Neuron (in vitro differentiated cells): ENCODE results near the gene NXPH4.

Experiments used
- H2AFZ ChIP-seq: one replicate; pipeline ENCODE4 v1.6.1; 2013; ENCODE audit warnings: low read depth, mild to moderate bottlenecking, inconsistent platforms, low read length, moderate library complexity
- H3K27me3 ChIP-seq: one replicate; pipeline ENCODE4 v1.6.1; 2013; ENCODE audit warnings: low read length; ENCODE audit not compliant: insufficient read depth
- H3K36me3 ChIP-seq: one replicate; pipeline ENCODE4 v1.6.1; 2013; ENCODE audit warnings: low read length; ENCODE audit not compliant: insufficient read depth
- H3K4me1 ChIP-seq: one replicate; pipeline ENCODE4 v1.6.1; 2013; ENCODE audit warnings: low read length; ENCODE audit not compliant: insufficient read depth
- H3K4me3 ChIP-seq: 2 replicates; pipeline ENCODE4 v1.5.1; 2013; ENCODE audit warnings: mild to moderate bottlenecking, low read length, moderate library complexity
- H3K9me3 ChIP-seq: one replicate; pipeline ENCODE4 v1.6.1; 2013; ENCODE audit warnings: low read length

The NXPH4 gene

DNA sequence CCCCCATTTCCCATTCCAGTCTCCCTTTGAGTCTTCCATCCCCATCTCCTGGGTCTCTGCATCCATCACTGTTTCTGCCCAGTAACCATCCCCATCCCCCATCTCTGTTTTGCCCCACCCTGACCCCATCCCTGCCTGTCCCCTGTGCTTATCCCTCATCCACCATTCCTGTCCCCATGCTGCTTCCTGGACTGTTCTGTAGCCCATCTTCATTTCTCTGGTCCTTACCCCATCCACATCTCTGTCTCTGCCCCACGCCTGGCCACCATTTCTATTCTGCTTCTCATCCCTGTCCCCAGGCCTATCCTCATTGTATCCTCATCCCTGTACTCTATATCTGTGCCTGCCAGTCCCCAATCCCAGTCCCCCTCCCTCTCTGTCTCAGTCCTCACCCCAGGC, 4.2 kb downstream of the NXPH4 start:
- peaks cover 90% of the 10 kb centered on the region for H3K27me3 ChIP-seq
- peaks cover 27% of the 10 kb centered on the region for H3K4me1 ChIP-seq
- H3K36me3 ChIP-seq: no peaks in the 10 kb centered on the region
- no peak overlapping the region for H3K4me3 ChIP-seq
- H2AFZ ChIP-seq: no peak overlapping the region
- no peaks in the 10 kb centered on the region for H3K9me3 ChIP-seq

DNA sequence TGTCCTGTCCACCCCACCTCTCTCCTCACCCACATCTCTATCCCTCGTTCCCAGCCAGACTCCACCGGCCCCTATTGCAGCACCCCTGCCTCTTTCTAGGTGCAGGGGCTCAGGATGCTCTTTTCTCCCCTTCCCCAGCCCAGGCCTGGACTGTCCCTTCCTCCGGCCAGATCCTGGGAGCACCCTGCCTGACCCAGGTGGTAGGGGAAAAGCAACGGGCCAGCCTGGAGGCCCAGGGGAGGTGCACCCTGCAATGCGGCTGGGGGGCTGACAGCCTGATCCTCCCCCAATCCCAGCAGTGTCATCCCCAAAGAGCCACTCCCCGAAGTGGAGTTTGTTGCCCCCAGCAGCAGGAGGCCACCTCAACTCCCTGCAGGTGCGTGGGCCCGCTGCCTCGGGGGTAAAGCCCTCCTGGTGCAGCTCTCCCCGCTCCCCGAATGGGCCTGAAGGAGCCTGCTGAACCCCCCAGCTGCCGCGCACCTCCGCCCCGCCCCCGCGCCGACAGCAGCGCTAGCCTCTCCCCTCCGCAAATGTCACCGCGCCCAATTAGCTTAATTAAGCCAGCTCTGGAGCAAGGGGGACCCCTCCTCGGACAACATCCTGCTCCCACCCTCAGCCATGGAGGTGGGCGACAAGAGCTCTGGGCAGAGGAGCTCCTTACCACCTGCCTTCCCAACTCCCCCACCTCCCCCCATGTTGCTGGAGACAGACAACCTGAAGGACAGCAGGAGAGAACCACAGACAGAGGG, 4.7 kb downstream of the NXPH4 start:
- Histone ChIP-seq H3K27me3 (peaks cover 91% of the 10 kb centered on the region), H3K4me3 (no peak overlapping the region), H3K4me1 (peaks cover 23% of the 10 kb centered on the region), H3K9me3 (no peaks in the 10 kb centered on the region), H3K36me3 (no peaks in the 10 kb centered on the region), H2AFZ (no peak overlapping the region)

DNA sequence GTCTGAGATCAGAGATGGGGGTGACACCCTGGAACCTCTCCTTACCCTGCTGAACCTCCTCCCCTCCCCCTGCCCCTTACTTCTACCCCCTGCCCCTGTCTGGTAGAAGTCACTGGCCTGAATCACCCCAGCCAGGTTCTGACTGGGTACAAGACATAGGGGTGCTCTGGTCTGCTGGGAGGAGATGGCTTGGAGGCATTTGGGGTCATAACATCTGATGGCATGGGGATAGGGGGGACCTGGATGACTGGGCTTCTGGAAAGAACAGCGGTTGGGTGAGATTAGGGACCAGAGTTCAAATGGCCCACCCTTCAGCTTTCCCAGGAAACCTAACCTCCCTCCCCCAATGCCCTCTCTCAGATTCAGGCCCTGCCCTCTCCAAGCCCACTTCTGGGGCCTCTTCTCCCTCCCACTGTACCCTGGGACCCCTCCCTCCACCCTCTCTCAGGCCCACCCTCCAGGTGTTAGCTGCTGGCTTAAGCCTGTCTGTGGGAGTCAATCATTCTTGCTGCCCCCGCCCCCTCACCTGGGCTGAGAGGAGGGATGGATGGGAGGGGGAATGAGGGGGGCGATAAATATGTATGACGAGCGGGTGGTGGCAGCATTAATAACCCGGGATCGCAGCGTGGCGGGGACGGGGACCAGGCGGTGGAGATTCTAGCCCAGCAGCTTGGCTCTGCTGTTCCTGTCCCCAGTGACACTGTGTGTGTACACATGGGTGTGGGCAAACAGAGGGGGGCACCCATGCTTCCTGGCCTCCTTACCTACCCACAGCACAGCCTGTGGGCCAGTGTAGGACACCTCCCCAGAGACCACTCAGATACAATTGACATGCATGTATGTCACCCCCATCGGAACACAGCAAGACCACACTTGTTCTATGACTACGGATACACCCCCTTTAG, 5.9 kb downstream of the NXPH4 start:
- Histone ChIP-seq H3K4me1 (peaks cover 26% of the 10 kb centered on the region), H3K27me3 (peaks cover 93% of the 10 kb centered on the region), H3K4me3 (no peak overlapping the region), H3K36me3 (no peaks in the 10 kb centered on the region), H3K9me3 (no peaks in the 10 kb centered on the region), H2AFZ (no peak overlapping the region)

DNA sequence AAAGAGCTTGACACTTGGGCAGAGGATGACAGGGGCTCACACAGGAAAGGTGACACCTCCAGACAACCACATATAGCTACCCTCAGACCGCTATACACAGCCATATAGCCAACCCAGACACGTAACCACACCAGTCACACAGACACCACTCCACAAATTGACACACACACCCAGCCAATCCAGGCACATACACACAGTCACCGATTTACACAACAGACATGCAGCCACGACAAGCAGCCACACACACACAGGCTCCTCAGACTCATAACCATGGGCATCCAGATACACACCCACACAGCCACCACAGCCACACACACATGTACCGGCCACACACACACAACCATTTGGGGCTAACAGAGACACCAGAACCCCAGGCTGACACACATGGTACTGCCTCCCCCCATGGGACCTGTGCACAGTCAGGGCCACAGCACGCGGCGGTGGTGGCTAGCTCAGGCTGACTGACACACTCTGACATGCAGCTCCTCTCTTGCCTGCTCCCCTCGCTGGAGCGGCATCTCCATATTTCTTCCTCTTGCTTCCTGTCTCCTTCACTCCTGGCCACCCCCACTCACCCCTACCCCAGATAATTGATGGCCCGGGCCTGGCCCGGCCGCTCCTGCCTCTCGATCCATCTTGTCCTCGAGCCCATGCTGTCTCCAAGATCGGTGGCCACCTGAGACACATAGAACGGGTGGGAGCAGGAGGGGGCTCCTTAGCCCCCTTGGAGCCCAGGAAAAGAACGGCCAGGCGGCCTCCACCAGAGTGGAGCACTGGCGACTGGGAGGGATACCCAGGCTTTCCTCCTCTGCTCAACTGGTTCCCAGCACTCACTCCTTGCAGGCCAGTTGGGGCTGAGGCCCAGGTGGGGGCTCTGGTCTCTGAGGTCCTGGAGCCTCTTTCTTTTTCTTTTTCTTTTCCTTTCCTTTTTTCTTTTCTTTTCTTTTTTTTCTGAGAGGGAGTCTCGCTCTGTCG, 6.9 kb downstream of the NXPH4 start:
- H3K9me3 ChIP-seq: no peaks in the 10 kb centered on the region
- no peak overlapping the region for H2AFZ ChIP-seq
- H3K36me3 ChIP-seq: no peaks in the 10 kb centered on the region
- H3K4me3 ChIP-seq: no peak overlapping the region
- peaks cover 87% of the 10 kb centered on the region for H3K27me3 ChIP-seq
- peaks cover 26% of the 10 kb centered on the region for H3K4me1 ChIP-seq

DNA sequence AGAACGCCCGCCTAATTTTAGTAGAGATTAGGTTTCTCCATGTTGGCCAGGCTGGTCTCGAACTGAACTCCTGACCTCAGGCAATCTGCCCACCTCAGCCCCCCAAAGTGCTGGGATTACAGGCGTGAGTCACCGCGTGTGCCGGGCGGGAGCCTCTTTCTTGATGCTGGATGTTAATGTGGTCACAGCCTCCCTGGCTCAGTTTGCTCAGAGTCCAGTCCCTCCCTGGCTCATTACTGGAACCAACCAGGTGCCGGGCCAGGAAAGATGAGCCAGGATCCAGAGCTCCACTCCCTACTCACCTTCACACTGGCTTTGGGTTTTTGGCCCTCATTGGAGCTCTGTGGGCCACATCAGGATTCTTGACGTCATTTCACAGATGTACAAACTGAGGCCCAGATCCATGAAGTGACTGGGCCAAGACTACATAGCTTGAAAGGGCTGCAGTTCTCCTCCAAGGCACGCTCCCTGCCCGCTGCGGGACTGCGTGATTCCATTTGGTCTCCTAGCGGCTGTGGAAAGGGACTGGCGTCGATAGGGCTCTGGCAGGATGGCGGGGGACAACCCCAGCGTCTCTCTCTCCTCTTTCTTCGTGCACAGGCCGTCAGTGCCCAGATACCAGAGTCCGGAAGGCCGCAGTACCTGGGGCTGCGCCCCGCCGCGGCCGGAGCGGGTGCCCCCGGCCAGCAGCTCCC, 7.8 kb downstream of the NXPH4 start:
- Histone ChIP-seq H3K27me3 (peaks cover 84% of the 10 kb centered on the region), H3K4me1 (peaks cover 28% of the 10 kb centered on the region), H3K36me3 (no peaks in the 10 kb centered on the region), H2AFZ (no peak overlapping the region), H3K4me3 (no peak overlapping the region), H3K9me3 (no peaks in the 10 kb centered on the region)

DNA sequence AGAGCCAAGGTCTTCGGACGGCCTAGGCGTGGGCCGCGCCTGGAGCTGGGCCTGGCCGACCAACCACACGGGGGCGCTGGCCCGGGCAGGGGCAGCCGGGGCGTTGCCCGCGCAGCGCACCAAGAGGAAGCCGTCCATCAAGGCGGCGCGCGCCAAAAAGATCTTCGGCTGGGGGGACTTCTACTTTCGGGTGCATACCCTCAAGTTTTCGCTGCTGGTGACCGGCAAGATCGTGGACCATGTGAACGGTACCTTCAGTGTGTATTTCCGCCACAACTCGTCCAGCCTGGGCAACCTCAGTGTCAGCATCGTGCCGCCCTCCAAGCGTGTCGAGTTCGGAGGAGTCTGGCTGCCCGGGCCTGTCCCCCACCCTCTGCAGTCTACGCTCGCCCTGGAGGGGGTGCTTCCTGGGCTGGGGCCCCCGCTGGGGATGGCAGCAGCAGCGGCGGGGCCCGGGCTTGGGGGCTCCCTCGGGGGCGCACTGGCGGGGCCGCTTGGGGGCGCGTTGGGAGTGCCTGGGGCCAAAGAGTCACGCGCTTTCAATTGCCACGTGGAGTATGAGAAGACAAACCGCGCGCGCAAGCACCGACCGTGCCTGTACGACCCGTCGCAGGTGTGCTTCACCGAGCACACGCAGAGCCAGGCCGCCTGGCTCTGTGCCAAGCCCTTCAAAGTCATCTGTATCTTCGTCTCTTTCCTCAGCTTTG, 8.5 kb downstream of the NXPH4 start:
- no peaks in the 10 kb centered on the region for H3K9me3 ChIP-seq
- H2AFZ ChIP-seq: no peak overlapping the region
- H3K4me3 ChIP-seq: no peak overlapping the region
- peaks cover 78% of the 10 kb centered on the region for H3K27me3 ChIP-seq
- H3K4me1 ChIP-seq: peaks cover 24% of the 10 kb centered on the region
- no peaks in the 10 kb centered on the region for H3K36me3 ChIP-seq

DNA sequence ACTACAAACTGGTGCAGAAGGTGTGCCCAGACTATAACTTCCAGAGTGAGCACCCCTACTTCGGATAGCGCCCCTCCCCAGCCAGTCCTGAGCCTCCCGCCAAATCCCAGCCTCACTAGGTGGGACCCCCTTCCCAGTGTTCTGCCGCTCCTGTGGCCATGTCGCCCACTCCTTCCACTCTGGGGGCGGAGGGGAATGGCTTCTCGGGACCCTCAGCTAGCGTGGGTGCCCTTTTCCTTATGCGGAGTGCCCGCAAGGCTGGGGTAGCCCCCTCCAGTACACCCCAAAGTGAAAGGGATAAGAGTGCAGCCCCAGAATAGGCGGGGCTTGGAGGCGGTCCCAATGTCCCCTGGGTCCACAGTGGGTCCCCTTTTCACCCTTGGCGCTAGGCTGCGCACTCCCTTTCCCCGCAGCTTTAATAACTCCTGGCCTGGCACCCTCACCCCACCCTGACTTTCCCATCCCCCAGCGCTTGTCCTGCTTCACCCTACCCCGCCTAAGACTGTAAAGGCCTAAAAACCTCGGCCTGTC, 9.2 kb downstream of the NXPH4 start:
- Histone ChIP-seq H3K4me3 (no peak overlapping the region), H3K4me1 (peaks cover 30% of the 10 kb centered on the region), H2AFZ (no peak overlapping the region), H3K9me3 (no peaks in the 10 kb centered on the region), H3K27me3 (peaks cover 74% of the 10 kb centered on the region), H3K36me3 (no peaks in the 10 kb centered on the region)

DNA sequence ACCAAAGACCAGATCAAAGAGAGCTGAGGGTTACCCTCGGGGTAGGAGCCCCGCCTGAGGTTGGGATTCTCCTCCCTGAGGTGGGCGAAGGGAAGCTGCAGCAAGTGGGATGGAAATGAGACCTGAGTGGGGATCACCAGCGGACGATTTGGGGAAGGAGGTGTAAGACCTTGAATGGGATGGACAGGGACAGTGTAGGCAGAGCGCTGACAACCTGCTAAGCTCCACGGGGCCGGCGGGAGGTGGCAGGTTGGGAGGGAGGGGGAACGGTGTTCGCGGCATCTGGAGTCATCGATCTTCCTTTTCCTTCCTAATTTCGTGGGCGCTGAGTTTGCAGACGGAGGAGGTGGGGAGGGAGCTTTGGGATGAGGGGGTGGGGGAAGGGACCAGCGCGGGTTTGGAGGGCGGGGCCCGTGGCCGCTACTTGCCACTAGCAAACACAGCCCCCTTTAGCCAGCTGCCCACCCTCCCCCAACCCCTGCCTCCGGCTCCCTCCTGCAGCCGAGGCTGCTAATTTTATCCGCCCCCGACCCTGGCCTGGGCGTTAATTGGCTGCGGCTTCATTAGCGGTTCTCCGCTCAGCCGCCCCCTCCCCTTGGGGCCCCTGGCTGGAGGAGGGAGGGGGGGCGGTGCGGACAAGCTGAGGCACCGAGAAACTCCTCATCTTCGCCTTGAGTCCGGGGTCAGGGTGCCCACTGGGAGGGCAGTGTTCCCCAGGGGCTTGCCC, 10.2 kb downstream of the NXPH4 start:
- H3K9me3 ChIP-seq: no peaks in the 10 kb centered on the region
- H3K36me3 ChIP-seq: peaks cover 6% of the 10 kb centered on the region
- no peak overlapping the region for H3K4me3 ChIP-seq
- H2AFZ ChIP-seq: no peak overlapping the region
- peaks cover 32% of the 10 kb centered on the region for H3K4me1 ChIP-seq
- peaks cover 64% of the 10 kb centered on the region for H3K27me3 ChIP-seq

DNA sequence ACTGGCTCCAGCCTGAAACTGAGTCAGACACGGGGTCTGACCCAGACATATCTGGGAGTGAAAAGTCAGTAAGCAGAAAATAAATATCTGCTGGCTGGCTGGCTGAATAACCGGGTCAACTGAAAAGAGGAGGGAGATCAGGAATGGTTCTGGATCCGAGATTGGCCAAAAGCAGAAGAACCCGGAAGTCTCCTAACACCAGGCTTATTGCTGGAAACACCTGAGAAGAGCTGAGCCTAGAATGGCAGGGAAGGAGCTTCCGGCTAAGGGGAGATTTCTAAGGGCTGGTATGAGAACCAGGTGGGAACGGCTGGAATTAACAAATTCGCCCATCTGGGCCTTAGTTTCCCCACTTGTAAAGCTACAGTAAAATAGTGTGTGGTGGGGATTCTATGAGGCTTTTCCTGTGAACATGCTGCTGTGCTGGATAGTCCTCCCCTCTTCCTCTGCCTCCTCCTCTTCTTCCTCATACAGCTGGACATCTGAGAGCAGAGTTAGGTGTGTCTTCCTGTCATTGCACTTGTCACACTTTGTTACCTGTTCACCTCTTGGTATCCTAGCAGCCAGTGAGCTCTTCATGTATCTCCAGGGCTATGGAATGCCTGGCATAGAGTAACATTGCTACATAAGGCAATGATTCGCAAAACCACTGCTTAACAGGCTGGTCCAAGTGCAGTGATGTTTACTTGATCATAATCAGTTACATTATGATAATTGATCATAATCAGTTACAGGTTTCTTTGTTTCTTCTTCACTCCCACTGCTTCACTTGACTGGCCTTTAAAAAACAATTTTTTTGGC, 10.9 kb downstream of the NXPH4 start:
- Histone ChIP-seq H3K27me3 (peaks cover 57% of the 10 kb centered on the region), H3K4me3 (no peak overlapping the region), H3K9me3 (no peaks in the 10 kb centered on the region)

DNA sequence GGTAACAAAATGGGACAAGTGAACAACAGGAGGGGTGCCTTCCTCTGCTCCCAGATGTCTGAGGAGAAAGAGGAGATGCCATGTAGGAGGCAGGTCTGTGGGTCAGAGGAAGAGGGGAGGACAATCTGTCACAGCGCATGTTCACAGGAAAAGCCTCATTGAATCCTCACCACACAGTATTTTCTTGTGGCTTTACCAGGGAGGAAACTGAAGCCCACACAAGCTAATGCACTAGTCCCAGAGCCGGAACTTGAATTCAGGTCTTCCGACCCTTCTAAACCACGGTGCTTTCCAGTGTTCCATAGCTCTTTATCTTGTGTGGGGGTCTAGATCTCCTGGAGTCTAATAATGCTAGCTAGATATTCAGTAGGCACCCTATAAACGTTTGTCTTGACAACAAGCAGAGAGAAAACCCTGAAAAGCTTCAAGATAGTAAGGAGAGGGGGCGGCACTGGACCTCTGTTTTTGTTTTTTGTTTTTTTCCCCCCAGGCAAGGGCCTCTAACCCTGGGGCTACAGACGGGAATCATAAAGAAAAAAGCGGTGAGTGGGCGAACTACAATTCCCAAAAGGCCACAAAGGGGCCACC, 12.5 kb downstream of the NXPH4 start:
- Histone ChIP-seq H3K4me1 (peaks cover 30% of the 10 kb centered on the region), H2AFZ (peak overlapping the region; percentile 46), H3K27me3 (peaks cover 40% of the 10 kb centered on the region), H3K4me3 (peak overlapping the region; percentile 76), H3K9me3 (no peaks in the 10 kb centered on the region), H3K36me3 (peaks cover 30% of the 10 kb centered on the region)

More for the DNA sequence above, 10.9 kb downstream of the NXPH4 start:
- peaks cover 30% of the 10 kb centered on the region for H3K4me1 ChIP-seq
- H3K36me3 ChIP-seq: peaks cover 13% of the 10 kb centered on the region
- no peak overlapping the region for H2AFZ ChIP-seq
